Activated CD4-positive, alpha-beta T cell treated with anti-CD3 and anti-CD28 coated beads, Interleukin-2, Interleukin-6, amounts not matched to agents 100 ng/mL and 50 ng/mL, durations not matched to agents 16 hours and 8 hours (primary cell): Measurements from ENCODE around the gene PRICKLE3.
A peak's percentile ranks its signal among the peaks of the same experiment; 100 is the strongest.
"Not testable (repeated sequence)": the region's sequence is repeated elsewhere in the genome, so short reads cannot be mapped to it uniquely, and the experiment has no call there.

Experiments
- DNase-seq: peaks from one replicate; pipeline ENCODE4 v3.0.0-alpha.2; 2020

The PRICKLE3 gene

DNA sequence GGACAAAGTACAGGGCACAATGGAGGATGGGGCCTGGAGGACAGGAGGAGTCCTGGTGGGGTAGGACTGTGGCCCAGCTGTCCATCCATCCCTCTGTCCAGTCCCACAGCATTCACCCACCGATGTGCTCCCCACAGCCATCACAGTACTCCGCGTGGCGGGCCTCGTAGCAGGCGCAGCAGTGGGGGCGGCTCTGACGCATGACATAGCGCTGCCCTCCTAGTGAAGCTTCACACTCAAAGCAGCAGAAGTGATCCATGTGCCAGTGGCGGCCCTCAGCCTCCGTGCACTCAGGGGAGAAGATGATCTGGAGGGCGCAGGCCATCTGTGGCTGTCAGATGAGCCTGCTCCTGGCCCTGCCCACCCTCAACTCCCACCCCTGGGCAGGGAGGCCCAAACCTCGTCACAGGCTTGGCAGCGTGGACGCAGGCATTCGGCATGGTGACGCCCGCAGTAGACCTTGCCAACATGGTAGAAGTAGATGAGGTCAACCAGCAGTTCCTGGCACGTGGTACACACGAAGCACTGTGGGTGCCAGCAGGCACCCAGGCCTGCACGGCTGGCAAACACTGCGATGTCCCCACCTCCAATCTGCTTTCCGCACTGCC is 8.2 kb downstream of the PRICKLE3 start:
- no peak for DNase-seq

DNA sequence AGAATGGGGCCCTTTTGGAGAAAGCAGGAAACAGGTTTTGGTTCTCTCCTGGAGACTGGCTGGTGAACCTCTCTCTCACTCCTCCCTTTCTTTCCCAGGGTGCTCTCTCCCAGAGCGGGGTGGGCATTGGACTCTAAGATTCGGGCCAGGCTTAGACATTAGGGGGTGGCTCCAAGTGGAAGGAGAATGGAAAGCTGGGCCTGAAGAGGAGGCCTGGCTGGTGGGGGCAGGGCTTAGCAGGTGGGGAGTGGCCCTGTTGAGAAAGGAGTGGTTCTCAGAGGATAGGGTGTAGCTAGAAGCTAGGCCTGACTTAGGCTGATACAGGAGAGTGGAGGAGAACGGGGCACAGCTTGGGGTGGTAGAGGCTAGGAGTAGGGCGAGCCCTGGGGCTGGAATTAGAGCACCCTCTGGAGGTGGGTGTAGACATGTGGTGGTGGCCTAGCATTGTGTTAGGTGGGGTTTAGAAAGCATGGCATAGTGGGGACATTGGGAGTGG is 8.8 kb downstream of the PRICKLE3 start:
- DNase-seq: no peak

DNA sequence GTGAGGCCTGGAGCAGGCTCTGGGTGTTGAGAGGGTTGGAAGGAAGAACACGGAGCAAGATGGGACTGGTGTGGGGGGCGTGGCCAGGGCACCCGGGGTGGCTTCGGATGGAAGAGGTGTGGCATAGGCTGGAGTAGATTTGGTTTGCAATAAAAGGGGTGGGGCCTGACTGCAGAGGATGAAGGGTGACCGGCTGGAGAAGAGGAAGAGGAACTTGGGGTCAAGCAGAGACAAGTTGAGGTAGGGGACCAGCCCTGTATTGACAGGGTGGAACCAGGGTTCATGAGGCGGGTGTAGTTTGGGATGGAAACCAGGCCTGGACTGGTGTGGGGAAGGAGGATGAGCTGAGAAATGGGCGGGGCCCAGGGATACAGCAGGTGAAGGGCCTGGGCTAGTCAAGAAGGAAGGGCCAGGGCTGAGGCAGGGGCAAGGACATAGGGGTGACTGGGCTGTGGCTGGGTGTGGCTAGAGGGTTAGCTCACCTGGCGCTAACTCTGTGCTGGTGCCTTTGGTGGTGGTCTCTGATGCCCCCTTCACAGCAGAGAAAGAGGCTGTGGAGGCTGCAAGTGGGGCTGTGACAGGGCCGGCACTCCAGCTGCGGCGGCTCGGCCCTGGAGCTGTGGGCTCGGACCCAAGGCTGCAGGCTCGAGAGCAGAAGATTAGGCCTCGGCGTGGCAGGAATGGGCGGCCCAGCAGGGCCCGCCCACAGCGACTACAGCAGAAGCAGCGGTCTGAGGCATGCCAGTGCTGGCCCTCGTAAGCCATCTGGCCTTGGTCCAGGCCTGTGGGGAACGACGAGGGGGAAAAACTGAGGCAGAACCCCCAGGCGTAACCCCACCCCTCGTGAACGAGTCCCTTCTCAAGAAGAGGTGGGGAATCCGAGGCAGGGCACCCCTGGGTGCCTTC is 9.5 kb downstream of the PRICKLE3 start:
- no peak for DNase-seq

DNA sequence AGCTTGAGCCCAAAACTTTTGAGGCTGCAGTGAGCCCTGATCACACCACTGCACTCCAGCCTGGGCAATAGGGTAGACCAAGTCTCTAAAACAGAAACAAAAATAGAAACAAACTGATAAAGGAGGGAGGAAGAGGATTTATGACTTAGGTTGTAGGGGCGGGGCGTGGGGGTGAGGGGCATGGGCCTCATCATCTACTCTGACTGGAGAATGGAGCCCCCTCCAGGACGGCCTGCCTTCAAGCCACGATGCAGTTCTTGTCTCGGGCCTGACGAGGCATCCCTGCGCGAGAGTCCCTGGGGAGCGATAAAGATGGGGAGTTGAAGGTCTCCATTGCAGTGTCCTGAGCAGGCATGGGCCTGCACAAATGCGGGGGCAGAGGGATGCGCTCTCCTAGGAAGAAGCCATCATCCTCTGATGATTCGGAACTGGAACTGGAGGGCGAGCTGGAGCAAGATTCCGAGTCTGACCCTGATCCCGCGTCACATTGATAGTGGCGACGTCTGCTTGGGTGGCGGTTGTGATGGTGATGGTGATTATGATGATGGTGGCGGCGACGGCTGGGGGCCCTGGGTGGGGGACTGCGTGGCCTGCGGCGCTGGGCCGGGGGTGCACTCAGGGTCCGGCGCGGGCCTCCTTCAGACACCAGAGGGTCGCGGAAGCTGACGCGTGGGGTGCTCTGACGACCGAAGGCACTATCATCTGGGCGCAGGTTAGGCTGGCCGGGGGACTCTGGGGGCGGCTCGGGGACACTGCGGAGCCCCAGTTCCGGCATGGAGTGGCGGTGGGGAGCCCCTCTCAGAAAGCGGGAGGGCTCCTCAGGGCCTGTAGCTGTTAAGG is 10.5 kb downstream of the PRICKLE3 start:
- DNase-seq: no peak

DNA sequence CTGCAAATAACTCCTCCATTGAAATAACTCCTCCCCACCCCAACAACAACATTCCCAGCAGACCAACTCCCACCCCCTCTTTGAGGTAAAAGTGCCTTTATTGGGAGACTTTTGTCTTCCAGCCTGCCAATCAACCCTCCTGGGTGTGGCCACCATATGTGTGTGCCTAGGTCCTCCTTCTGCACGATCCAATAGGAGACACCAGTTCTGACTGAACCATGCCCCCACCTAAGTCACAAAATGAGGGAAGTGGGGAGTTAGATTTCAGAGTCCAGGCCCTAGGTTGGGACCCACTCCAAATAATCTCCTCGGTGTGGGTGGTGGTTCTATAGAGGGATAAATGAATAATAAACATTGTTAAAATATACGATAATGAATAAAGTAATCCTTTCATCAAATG is 11.4 kb downstream of the PRICKLE3 start:
- DNase-seq: no peak

DNA sequence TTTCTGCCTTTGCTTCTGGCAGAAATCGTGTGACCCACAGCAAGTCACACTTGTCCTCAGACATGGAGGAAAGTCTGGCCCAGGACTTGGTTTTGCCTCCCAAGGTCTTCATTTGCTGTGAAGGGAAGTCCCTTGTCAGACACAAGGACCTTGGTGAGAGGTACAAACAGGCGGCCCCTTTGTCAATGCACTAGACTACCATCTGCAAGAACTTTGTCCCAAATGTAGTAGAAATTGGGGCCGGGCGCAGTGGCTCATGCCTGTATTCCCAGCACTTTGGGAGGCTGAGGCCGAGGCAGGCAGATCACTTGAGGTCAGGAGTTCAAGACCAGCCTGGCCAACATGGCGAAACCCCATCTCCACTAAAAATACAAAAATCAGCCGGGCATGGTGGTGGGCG is 12.6 kb downstream of the PRICKLE3 start:
- not testable (repeated sequence) for DNase-seq

DNA sequence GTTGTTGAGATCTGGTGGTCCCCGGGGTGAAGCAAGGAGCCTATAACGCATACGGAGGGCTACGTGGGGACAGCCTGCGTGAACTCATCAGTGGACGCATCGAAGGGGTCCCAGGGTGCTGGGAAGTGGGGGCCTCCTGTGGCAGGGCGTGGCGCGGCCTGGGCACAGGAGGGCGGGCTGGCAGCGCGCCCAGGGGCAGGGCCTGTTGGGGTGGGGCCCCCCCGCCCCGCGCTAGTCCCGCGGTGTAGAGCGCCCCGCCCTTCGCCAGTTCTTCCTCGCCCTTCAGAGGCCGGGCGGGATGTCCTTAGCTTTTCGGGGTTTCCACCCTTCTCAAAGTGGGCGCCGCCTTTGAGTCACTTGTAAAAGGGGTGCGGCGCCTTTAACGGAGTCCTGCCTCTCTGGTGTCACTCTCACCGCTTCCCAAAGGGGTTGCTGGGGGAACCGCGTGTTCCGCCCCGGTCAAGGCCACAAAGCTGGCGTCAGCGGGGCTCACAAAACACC is 13.8 kb downstream of the PRICKLE3 start:
- peak; percentile 79 for DNase-seq

DNA sequence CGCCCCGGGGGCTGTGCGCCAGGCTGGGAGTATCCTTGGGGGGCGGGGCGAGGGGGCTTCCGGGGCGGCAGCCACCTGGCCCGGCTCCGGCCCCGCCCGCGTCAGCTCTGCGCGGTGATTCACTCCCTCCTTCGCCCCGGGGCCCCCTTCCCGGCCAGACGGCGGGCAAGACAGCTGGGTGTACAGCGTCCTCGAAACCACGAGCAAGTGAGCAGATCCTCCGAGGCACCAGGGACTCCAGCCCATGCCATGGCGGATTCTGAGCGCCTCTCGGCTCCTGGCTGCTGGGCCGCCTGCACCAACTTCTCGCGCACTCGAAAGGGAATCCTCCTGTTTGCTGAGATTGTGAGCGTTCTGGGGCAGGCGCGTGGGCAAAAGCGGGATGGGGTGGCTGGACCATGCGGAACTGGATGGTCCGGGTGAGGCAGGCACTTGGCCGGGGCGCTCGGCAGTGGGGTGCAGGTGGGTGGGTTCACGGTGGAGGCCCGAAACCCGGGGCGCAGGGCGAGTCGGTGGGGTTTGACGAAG is 14.4 kb downstream of the PRICKLE3 start, which contains the start of gene PLP2:
TSS of gene PLP2 (plus strand) at position 147 of the 528 bp plus-strand sequence. CDS start at position 250, 103 bp downstream.
- DNase-seq: peak; percentile 77

DNA sequence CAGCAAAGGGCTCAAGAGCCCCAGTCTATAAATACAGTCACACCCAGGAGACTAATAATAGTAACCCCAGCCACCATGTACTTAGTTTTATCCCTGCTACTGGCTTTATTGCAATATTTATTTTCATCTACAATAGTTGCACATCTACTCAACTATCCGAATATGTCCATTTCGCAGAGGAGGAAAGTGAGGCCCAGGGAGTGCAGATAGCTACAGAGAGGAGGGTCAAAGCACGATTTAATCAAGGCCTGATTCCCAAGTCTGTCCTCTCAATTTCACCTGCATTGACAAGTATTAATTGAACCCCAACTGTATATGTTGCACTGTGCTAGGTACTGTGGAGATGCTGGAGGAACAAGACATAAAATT is 18.4 kb downstream of the PRICKLE3 start:
- DNase-seq: no peak

DNA sequence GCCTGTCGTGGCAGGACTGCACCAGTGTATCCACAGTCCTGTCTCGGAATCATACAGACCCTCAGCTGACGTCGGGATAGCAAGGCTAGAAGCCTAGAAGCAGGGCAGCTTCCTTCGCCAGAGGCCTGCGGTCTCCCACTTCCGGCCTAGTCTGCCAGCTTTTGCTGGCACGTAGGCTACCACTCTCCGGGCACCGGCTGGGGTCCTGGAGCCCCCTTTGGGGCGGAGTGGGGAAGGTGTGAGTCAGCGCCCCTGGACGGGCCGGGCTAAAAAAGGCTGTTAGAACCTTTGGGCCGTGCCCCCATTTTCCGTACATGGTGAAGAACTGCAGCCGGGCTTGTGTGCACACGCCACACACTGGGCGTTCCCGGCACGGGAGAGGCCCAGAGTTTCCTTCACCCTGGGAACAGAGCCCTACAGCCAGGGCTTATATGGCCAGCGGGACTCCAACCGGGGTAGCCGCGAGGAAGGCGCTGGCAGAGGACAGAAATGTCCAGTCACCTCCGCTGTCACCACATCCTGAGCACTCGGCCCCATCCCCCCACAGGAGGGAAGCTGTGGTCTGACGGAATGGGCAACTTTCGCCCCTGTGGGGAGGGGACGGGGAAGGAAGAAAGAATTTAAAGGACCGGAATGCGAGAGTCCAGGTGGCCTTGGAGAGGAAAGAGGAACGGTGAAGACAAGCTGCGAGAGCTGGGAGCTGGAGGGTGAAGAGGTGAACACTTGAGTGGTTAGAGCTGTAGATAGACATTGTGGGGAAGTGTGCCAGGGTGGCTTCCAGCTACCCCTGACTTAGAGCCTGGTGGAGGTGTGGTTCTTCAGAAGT is 19.0 kb downstream of the PRICKLE3 start:
- DNase-seq: peak; percentile 84

DNA sequence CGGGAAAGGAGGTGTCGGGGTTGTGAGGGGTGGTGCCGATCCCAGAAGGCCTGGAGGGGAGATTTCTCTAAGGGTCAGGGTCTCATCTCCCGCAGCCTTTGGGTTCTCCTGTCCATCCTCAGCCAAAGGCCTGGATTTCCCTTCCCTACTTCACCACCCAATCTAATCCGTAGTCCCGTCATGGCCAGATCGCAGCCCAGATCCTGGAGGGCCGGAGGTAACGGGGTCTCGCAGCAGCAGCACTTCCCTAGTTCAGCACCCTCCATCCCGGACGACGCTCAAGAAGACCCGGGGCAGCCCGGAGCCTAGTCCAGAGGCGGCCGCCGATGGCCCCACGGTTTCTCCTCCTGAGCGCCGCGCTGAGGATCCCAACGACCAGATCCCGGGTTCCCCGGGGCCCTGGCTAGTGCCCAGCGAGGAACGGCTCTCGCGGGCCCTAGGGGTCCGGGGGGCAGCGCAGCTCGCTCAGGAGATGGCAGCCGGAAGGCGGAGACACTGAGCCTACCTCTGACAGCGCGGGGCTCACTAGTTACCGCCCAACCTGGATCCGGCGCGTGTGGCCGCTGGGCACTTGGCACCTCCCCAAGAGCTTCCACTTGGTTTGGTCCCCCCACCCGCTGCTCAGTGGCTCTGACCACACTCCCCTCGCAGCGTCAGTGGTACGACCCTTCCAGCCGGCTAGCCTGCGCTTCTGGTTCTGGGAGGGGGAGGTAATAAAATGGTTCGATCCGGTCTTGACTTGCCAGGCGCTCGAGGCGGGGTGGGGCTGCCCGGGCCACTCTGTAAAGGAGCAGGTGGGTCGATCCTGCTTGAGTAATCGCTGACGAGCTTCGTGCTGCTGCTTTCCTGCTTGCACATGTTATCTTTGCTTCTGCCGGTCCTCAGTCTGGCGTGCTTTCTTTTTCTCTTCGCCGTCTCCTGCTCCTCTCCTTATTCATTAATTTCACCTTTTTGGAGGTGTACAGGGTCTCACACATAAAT is 20.0 kb downstream of the PRICKLE3 start:
- DNase-seq: peak; percentile 84

DNA sequence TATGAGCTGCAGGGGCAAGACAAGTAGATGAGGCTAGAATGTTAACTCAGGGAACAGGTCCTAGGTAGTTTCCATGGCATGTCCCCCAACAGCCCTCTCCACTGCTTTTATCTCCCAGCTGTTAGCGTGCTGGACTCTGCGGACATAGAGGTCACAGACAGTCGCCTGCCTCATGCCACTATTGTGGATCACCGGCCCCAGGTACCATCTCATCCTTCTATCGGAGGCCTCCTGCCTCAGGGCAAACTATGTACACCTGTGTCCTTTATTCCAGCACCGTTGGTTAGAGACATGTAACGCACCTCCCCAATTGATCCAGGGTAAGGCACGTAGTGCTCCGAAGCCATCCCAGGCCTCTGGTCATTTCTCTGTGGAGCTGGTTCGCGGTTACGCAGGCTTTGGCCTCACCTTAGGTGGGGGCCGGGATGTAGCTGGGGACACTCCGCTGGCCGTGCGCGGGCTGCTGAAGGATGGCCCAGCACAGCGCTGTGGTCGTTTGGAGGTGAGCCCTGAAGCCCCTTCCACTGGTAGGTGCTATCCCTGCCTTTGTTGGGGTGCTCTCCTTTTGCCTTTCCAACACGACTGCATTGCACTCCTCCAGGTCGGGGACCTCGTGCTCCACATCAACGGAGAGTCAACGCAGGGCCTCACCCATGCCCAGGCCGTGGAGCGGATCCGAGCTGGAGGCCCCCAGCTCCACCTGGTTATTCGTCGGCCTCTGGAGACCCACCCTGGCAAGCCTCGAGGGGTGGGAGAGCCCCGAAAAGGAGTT is 21.4 kb downstream of the PRICKLE3 start:
- no peak for DNase-seq

DNA sequence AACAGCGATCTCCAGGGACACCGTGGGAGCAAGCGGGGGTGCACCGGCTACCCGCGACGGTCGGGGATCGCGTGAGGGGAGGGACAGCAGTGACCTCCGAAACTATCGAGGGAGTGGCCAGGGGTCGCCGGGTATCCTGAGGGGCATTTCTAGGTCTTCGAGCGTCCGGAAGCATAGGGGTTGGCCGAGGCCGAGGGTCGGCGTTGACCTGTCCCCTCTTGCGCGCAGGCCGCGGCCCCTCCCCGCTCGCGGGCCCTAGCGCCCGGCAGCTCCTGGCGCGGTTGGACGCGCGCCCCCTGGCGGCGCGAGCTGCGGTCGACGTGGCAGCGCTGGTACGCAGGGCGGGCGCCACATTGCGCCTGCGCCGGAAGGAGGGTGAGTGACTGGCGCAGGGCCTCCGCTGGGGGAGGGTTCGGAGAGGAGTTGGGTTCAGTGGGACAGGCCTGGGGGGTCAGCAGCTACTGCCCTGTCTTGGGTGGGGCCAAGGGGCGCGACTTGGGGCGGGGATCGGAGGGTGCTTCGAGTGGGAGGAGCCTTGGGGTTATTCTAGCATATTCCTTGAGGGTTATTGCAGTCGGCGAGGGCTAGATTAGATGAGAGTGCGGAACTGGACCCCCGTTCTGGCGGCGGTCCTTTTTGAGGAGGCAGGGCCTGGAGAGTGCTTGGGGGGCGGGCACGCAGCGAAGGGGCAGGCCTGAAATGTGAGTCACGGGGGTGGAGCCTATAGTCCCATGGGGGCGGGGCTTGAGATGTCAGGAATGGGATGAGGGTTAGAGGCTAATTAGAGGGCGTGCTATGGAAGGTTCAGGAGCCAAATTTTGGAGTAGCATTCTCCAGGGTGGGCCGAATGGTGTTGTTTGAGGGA is 22.4 kb downstream of the PRICKLE3 start:
- peak; percentile 89 for DNase-seq

DNA sequence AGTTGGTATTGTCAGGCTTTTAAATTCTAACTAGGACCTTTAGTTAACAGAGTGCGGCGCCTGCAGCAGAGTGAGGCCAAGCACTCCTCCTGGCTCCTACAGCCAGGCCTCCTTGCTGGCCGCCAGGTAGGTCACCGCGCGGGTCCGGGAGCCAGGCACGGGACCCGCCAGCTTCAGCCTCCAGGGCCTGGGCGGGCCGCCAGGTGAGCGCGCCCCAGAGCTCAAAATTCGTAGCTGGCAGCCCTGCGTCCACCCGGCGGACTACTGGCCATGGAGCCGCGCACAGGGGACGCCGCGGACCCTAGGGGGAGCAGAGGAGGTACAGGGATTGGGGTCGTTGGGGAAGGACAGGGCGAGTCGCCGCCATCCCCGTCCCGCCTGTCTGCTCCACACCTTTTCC is 23.6 kb downstream of the PRICKLE3 start, which contains the start of gene MAGIX:
TSS of gene MAGIX (plus strand) at position 139 of the 400 bp plus-strand sequence. CDS start at position 271, 132 bp downstream.
- DNase-seq: no peak

DNA sequence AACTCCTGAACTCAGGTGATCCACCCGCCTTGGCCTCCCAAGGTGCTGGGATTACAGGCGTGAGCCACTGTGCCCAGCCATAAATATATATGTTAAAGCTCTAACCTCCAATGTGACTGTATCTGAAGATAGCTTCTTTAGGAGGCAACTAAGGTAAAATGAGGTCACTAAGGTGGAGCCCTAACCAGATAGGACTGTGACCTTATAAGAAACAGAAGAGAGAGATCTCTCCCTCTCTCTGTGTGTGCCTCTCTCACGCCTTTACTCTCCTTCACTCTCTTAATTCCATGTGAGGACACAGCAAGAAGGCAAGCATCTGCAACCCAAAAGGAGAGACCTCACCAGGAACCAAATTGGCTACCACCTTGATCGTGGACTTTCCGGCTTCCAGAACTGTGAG is 24.5 kb downstream of the PRICKLE3 start:
- no peak for DNase-seq

DNA sequence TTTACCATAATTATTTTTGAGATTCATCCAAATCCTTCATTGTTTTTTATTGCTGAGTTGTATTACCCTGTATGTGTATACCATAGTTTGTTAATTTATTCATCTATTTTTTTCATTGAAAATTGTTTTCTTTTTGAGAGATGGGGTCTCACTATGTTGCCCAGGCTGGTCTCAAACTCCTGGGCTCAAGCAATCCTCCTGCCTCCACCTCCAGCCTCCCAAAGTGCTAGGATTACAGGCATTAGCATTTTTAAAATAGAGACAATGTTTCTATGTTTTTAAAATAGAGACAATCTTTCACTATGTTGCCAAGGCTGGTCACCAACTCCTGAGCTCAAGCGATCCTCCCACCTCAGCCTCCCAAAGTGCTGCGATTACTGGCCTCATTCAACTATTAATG is 25.3 kb downstream of the PRICKLE3 start:
- no peak for DNase-seq

DNA sequence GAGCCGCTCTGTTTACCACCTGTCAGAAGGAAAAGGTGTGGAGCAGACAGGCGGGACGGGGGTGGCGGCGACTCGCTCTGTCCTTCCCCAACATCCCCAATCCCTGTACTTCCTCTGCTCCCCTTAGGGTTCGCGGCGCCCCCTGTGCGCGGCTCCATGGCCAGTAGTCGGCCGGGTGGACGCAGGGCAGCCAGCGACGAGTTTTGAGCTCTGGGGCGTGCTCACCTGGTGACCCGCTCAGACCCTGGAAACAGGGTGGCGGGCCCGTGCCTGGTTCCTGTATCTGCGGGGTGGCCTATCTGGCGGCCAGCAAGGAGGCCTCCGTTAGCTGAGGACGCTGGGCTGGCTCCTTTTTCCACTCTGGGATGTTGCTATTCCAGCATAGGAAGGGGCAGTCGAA is 29.0 kb downstream of the PRICKLE3 start:
- DNase-seq: no peak
